Astrocyte (in vitro differentiated cells and primary cell): ENCODE data around the gene CORO6.

ENCODE experiments used
- CTCF ChIP-seq: IDR thresholded peaks from 2 replicates; pipeline ENCODE4 v1.5.1; 2011; ENCODE audit warnings: low read depth, mild to moderate bottlenecking, inconsistent platforms, low read length, moderate library complexity; ENCODE audit not compliant: insufficient read depth
- EZH2 ChIP-seq: IDR thresholded peaks from 2 replicates; pipeline ENCODE4 v1.6.1; 2012; ENCODE audit warnings: mild to moderate bottlenecking, low read length, inconsistent platforms; ENCODE audit not compliant: insufficient read depth

GRCh38 chr17:29664743-29665480, 42.2 kb upstream of the CORO6 start:
- TF ChIP-seq CTCF (no peak), EZH2 (no peak)
